NB4 (cell line): ENCODE data around the gene MEI1.

Experiments
- DNase-seq: peaks from one replicate; pipeline ENCODE4 v3.0.0; 2010; ENCODE audit warnings: low read depth
- H3K4me3 ChIP-seq: one replicate; pipeline ENCODE4 v1.5.1; 2011; ENCODE audit warnings: mild to moderate bottlenecking, low read depth, low read length, moderate library complexity
- CTCF ChIP-seq: IDR thresholded peaks from one replicate; pipeline ENCODE4 v1.5.1; 2012; ENCODE audit warnings: low read depth, low read length
- MAX ChIP-seq: IDR thresholded peaks from 2 replicates; pipeline ENCODE4 v1.6.1; 2011; ENCODE audit warnings: low read depth, low read length
- MYC ChIP-seq: IDR thresholded peaks from 2 replicates; pipeline ENCODE4 v1.6.1; 2011; ENCODE audit warnings: low read depth, low read length
- POLR2A ChIP-seq: IDR thresholded peaks from 2 replicates; pipeline ENCODE4 v1.6.1; 2011; ENCODE audit warnings: mild to moderate bottlenecking; ENCODE audit not compliant: insufficient read length; ENCODE audit errors: extremely low read depth

The MEI1 gene

GRCh38 chr22:41745968-41746367, 46.7 kb downstream of the MEI1 start:
- no peak for TF ChIP-seq POLR2A
- no peak for TF ChIP-seq CTCF
- TF ChIP-seq MYC: no peak
- no peak for TF ChIP-seq MAX
- H3K4me3 ChIP-seq: no peak overlapping the region
- no peak for DNase-seq

- TF ChIP-seq CTCF: peak; percentile 67
- TF ChIP-seq MYC: 0 out of 2 replicates have a peak, but pooled peaks have one; percentile 19
- no peak for TF ChIP-seq MAX
- no peak for TF ChIP-seq POLR2A
- no peak overlapping the region for H3K4me3 ChIP-seq
- peak; percentile 80 for DNase-seq
Observed at GRCh38 chr22:41746567-41747400, 47.5 kb downstream of the MEI1 start.

GRCh38 chr22:41752011-41752970, 53.0 kb downstream of the MEI1 start:
- no peak for TF ChIP-seq MAX
- TF ChIP-seq CTCF: no peak
- TF ChIP-seq MYC: no peak
- TF ChIP-seq POLR2A: no peak
- DNase-seq: no peak
- H3K4me3 ChIP-seq: no peak overlapping the region

GRCh38 chr22:41753984-41754383, 54.7 kb downstream of the MEI1 start:
- DNase-seq: no peak
- TF ChIP-seq POLR2A (no peak), MYC (no peak), CTCF (no peak), MAX (no peak)
- H3K4me3 ChIP-seq: no peak overlapping the region

- no peak for DNase-seq
- no peak overlapping the region for H3K4me3 ChIP-seq
- no peak for TF ChIP-seq MAX
- no peak for TF ChIP-seq CTCF
- no peak for TF ChIP-seq POLR2A
- TF ChIP-seq MYC: no peak
Observed at GRCh38 chr22:41757502-41757901, 58.2 kb downstream of the MEI1 start.
